Measurements from ENCODE around the gene ZSWIM1.

DNA sequence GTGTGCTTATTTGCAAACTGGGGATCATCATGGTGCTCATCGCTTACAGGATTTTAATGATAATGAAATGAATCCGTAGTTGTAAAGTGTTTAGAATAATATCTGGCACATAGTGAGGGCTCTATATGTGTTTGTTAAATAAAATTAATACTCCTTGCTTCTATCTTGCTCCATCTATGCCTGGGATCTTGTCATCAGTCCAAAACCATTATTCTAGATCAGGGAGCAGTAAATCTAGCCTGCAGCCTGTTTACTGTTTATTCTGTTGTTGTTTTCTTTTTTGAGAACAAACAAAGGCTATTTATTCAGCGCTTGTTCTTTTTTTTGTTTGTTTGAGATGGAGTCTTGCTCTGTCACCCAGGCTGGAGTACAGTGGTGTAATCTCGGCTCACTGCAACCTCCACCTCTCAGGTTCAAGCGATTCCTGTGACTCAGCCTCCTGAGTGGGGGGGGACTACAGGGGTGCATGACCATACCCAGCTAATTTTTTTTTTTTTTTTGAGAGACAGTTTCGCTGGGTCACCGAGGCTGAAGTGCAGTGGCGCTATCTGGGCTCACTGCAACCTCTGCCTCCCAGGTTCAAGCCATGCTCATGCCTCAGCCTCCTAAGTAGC is 32.0 kb upstream of the ZSWIM1 start:
- TF ChIP-seq CTCF (IDR thresholded peaks at IDR 0.05; ENCODE audit: insufficient read depth, low read length) (no peak), REST (IDR thresholded peaks at IDR 0.05; ENCODE audit: insufficient replicate concordance, low read depth) (no peak)

All from HL-60 (cell line).